HFF-Myc (cell line): ENCODE data around the gene AP4E1.

Experiments used
- DNase-seq: peaks from one replicate; pipeline ENCODE4 v3.0.0-alpha.2; 2011; ENCODE audit warnings: low read depth; ENCODE audit errors: extremely low read depth
- H3K4me3 ChIP-seq: replicated peaks from 2 replicates; pipeline ENCODE4 v1.5.1; 2011; ENCODE audit warnings: low read depth, mild to moderate bottlenecking, control low read depth, low read length
- CTCF ChIP-seq: IDR thresholded peaks from 2 replicates; pipeline ENCODE4 v1.5.1; 2012; ENCODE audit warnings: mild to moderate bottlenecking, low read depth, low read length, control low read depth; ENCODE audit errors: missing control alignments

AP4E1 gene

DNA sequence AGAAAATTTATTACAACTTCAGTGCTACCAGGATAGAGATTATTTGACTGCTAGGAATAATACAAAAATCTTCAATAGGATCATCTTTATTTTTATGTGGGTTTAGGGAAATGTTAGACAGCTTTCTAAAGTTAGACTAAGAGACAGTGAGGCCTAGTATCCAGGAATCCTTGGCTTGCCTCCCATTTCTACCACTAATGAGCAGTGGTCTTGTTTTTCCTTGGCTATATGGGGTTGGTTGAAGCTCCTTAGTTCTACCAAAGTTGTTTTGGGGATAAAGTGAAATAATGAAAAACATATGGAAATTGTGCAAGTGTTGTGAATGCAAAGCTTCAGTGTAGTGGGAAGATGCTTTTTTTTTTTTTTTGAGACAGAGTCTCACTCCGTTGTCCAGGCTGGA is 16.8 kb downstream of the AP4E1 start:
- no peak for DNase-seq
- no peak for TF ChIP-seq CTCF
- H3K4me3 ChIP-seq = no peak overlapping the region

DNA sequence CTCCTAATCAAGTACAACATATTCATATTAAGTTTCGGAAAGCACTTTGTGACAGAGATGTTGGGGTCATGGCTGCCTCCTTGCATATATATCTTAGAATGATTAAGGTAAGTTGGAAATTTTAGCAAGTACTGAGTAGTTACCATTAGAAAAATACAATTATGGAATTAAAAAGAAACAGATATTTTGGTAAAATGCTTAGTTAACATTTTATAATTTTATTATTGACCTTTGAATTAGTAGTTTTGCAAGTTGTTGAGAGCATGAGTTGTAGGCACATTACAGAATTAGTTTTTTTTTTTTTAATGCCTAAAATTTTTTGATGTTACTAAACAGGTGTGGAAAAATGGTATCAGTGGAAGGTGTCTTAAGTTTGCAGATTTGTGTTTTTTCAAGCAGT is 20.6 kb downstream of the AP4E1 start:
- DNase-seq = no peak
- no peak for TF ChIP-seq CTCF
- no peak overlapping the region for H3K4me3 ChIP-seq

- DNase-seq = no peak
- TF ChIP-seq CTCF = no peak
- H3K4me3 ChIP-seq = no peak overlapping the region
Measured at GRCh38 chr15:50930792-50931191, 22.3 kb downstream of the AP4E1 start.

DNA sequence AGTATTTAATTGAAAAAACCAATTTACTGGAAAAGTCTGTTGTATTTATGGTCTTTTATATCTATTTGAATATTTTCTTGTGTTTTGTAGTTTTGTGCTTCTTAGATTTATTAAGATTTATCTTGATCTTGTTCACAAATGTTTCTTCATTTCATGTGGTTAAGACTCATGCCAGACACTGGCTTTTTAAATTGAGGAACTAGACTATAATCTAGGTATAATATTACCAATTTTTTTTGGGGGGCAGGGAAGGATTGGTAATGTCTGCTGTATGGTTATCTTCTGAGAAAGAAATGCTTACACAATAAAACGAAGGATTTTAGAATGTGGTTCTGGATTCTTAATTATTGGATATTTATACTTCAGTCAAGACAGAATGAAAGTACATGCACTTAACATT is 24.9 kb downstream of the AP4E1 start:
- no peak for TF ChIP-seq CTCF
- no peak for DNase-seq

GRCh38 chr15:50938525-50938924 is 30.0 kb downstream of the AP4E1 start:
- no peak for DNase-seq
- H3K4me3 ChIP-seq = no peak overlapping the region
- TF ChIP-seq CTCF = no peak

More for the DNA sequence above, 24.9 kb downstream of the AP4E1 start:
- no peak overlapping the region for H3K4me3 ChIP-seq

- no peak for DNase-seq
- H3K4me3 ChIP-seq = no peak overlapping the region
- no peak for TF ChIP-seq CTCF
Measured at GRCh38 chr15:50939911-50940310, 31.4 kb downstream of the AP4E1 start.

- DNase-seq = no peak
- no peak overlapping the region for H3K4me3 ChIP-seq
- TF ChIP-seq CTCF = no peak
Measured at GRCh38 chr15:50940506-50940905, 32.0 kb downstream of the AP4E1 start.
